GM19452 (cell line): ENCODE data around the gene CRTC1.
A peak's percentile ranks its signal among the peaks of the same experiment; 100 is the strongest.
"Not testable (repeated sequence)": the region's sequence is repeated elsewhere in the genome, so short reads cannot be mapped to it uniquely, and the experiment has no call there.

ENCODE experiments used
- ATAC-seq: cut with Tn5 transposase; IDR thresholded peaks from one replicate; pipeline ENCODE4 v1.9.1; 2021; ENCODE audit not compliant: unreplicated experiment

The CRTC1 gene

DNA sequence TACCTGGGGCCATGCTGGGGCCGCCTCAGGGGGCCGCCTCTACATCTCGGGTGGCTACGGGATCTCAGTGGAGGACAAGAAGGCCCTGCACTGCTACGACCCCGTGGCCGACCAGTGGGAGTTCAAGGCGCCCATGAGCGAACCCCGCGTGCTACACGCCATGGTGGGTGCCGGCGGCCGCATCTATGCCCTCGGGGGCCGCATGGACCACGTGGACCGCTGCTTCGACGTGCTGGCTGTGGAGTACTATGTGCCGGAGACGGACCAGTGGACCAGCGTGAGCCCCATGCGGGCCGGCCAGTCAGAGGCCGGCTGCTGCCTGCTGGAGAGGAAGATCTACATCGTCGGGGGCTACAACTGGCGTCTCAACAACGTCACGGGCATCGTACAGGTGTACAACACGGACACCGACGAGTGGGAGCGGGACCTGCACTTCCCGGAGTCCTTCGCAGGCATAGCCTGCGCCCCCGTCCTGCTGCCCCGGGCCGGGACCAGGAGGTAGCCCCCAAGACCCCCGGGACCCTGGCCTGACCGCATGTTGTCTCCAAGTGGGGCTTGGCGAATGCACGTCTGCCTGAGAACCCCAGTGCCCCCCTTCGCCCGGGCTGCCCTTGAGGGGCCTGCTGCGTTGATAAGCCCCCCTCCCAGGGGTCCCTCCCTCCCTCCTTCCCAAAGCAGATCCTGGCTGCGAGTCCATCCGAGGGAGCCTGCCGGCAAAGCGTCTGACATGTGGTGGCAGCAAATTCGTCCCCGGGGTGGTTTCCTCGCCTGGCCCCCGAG, 14.5 kb upstream of the CRTC1 start:
- no peak for ATAC-seq

GRCh38 chr19:18669524-18669817, 14.0 kb upstream of the CRTC1 start:
- ATAC-seq, result no peak

DNA sequence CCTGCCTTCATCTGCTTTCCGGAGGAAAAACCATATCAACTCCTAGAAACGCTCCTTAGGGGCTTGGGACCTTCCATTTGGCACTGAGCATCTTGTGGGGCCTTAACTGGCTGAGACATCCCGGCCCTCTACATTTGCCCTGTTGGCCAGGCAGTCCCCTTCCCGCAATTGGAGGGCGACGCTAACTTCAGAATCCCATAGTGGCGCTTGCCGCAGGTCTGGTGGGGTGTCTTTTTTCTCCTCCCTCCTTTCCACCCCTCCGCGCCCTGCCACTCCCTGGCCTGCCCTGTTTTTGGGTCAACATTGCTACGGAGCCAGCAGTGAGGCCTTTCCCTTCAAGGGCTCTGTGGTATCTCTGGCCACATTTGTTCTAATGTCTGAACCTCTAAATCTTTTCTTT, 13.6 kb upstream of the CRTC1 start:
- no peak for ATAC-seq

DNA sequence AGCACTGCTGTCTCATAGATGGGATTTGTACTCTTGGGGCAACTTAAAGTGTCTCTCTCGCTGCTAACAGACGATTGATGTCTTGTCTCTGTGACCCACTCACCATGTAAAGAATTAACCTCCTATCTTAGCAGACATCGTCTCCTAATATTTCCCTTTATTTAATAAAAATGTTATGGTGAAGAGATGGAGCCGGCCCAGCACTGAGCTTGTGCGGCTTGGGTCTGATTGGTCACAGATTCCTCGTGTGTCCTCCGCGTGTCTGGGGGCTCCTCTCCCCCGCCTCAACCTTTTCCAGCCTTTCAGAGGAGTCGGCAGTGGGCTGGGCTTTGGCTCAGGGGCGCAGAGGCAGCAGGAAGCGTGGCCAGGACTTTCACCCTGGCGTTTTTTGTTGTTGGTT, 13.2 kb upstream of the CRTC1 start:
- no peak for ATAC-seq

DNA sequence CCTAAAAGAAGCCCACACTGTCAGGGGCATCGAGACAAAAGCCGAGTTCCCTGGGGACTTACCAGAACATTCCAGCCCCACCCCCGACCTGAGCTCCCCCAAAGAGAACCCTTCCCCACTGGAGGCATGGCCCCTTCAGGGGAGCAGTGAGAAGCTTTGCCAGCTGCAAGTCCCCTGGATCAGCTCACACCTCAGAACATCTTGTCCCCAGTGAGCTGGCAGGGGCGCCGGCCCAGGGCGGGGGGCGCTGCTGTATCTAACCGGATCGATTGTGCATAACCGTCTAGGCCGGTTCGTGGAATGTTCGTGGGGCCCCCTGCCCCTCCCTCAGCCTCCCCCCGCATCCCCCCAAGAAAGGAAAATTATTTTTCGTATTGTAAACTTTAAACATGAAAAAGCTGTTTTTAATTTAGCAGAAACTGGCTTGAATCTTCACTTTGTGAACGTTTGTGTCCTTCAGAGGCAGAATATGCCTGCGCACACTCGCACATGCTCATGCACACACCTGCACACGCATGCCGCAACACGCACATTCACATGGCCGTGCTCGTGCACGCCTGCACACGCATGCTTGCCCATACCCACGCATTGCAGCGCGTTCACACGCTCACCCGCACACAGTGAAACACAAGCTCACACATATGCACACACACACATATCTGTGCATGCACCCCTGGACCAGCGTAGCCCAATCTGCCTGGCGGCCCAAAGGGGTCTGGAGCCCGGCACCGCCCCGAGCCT, 12.0 kb upstream of the CRTC1 start:
- ATAC-seq, result no peak

GRCh38 chr19:18672044-18672451, 11.4 kb upstream of the CRTC1 start:
- ATAC-seq, result no peak

GRCh38 chr19:18672606-18673337, 10.7 kb upstream of the CRTC1 start:
- no peak for ATAC-seq

DNA sequence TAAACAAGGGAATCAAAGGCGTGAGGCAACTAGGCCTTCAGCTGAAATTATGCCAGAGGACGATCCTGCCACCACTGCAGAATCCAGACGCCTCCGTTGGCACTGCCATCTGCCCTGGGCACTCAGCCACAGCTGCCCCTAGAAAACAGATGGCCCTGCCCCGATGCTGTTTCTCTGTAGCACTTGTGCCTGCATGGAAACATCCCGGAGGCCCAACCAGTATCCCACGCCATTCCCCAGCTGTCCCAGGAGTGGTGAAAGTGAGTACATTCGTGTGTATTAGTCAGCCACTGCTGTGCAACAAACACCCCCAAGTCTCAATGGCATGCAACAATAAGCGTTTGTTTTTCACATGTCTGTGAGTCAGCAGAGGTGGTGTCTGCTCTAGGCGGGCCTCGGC, 8.9 kb upstream of the CRTC1 start:
- no peak for ATAC-seq

- no peak for ATAC-seq
Measured at GRCh38 chr19:18675779-18676178, 7.7 kb upstream of the CRTC1 start.

GRCh38 chr19:18676692-18677091, 6.8 kb upstream of the CRTC1 start:
- ATAC-seq, result no peak

- no peak for ATAC-seq
Measured at GRCh38 chr19:18677156-18677555, 6.3 kb upstream of the CRTC1 start.

DNA sequence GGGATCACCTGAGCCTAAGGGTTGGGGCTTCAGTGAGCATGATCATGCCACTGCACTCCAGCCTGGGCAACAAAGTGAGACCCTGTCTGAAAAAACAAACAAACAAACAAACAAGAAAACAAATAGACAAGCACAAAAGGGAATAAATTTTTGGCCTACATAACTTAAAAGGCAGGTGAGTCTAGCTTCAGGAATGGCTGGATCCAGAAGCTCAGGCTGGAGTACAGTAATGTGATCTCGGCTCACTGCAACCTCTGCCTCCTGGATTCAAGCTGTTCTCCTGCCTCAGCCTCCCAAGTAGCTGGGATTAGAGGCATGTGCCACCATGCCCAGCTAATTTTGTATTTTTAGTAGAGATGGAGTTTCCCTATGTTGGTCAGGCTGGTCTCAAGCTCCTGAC, 3.3 kb upstream of the CRTC1 start:
- ATAC-seq, result not testable (repeated sequence)

DNA sequence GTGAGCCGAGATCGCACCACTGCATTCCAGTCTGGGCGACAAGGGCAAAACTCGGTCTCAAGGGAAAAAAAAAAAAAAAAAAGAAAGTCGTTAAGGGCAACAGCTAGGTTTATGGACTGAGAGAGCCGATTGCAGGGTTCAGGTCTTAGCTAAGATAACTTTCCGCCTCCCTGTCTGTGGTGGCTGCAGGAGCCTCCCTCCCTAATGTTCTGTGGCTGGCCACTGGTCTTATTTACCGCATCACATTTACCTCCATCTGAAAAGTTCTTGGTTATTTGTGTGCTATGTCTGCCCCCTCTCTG, 722 bp upstream of the CRTC1 start:
- ATAC-seq, result no peak

- ATAC-seq, result peak; percentile 12
Measured at GRCh38 chr19:18683958-18684641, 620 bp downstream of the CRTC1 start.

DNA sequence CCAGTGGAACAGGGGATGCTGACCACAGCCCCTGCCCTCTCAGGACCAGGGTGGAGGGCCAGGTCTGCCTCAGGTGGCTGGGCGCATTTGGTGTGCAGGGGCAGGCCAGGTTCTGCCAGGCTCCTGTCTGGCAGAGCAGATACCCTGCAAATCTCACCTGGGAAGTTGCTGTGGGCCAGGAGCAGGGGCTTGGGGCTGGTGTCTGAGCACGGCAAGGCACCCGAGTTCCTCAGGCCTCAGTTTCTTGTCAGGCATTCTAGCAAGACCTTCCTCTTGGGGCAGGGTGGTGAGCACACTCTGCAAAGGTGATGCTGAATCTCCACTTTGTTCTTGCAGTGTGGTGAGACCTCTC, 1.1 kb downstream of the CRTC1 start:
- no peak for ATAC-seq

DNA sequence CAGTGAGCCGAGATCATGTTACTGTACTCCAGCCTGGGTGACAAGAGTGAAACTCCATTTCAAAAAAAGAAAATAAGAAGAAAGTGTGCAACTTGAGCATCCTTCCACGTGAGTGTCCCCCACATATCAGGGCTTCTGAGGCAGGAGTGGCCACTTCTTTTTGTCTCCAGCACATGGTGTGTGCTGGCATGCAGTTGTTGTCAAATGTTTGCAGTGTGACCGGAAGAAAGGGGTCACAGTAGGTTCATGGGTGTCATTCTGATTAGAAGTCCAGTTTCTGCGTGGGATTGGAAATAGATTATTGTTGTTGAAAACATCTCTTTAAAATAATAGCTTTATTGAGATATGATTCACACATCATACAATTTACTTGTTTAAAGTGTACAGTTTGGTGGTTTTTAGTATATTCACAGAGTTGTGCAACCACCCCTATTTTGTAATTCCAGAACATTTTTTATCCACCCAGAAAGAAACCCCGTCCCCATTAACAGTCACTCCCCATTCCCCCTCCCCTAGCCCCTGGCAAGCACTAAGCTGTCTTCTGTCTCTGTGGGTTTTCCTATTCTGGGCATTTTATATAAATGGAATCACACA, 2.2 kb downstream of the CRTC1 start:
- ATAC-seq, result no peak

DNA sequence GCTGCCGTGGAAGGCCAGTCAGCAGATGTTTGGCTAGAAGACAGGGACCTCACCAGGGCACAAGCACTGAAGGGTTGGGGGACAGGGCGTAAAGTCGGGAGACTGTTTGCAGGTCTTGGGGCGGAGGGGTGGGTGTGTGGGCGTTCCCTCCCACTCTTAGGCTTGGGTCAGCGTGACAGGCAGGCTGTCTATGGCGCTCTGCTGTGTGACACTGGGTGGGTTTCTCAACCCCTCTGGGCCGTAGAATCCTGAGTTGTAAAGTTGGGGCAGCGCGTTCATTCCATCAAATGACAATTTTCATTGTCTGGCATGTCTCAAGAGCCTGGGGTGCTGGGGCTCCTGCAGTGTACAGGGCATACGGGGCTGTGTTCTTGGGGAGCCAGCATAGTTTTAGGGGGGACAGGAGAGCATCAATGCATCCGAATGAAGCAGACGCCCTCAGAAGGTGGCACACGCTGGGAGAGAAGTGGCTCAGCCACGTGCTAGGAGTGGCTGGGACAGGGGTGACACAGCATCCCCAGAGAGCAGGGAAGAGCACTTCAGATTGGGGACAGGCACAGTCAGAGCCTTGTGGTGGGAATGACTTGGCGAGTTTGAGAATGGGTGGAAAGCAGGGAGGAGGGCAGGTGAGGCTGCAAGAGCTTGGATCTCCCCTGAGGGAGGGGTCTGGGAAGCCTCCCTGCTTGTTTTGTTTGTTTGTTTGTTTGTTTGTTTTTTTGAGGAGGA, 4.4 kb downstream of the CRTC1 start:
- ATAC-seq, result no peak

DNA sequence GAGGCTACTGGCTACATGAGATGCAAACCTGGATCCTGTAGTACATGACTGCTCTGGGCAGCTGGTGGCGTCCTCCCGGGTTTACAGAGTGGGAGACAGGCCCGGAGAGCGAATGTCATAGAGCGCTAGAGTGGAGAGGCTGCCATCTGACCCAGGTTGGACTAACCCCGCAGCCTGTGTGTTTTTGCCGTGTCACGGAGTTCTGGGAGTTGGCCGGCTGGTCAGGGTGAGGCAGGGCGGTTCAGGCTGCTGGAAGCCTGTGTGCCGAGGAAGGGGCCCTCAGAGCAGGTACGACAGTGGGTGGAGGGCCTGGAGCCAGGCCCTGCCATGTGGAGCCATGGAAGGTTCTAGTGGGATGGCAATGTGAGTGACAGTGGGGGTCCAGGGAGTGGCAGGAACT, 12.5 kb downstream of the CRTC1 start:
- ATAC-seq, result no peak

- ATAC-seq, result no peak
Measured at GRCh38 chr19:18697680-18698079, 14.2 kb downstream of the CRTC1 start.

GRCh38 chr19:18698321-18699167, 15.1 kb downstream of the CRTC1 start:
- ATAC-seq, result no peak
